A673 (cell line): ENCODE data around the gene PRKCA. TPM values are rescaled to one million over a fixed set of nuclear protein-coding genes. Genes with fewer than 3 reads are reported as not detected.

ENCODE experiments used
- BruUV-seq: library from RNA; stranded (reverse); fragments of 400-500 nt; replicated peaks from 2 replicates; lab custom pipeline; 2021; lab: Mats Ljungman, UMichigan
- CTCF ChIA-PET: fragments of 300-600 bp; sonication (Branson Sonifier 250); formaldehyde crosslinking; loops from one replicate; lab custom pipeline; 2022; ENCODE audit warnings: antibody characterized with exemption; lab: Charles Lee
- POLR2A ChIA-PET: fragments of 300-600 bp; sonication (Branson Sonifier 250); formaldehyde crosslinking; loops from one replicate; lab custom pipeline; 2022; ENCODE audit warnings: antibody characterized with exemption; ENCODE audit not compliant: low non-redundant PET; lab: Charles Lee
- DNase-seq: peaks from one replicate; pipeline ENCODE4 v3.0.0-alpha.2; 2015; ENCODE audit warnings: low spot score
- H3K27ac ChIP-seq: fragments of 200-600 bp; sonication (generic); 2 replicates; pipeline ENCODE4 v1.5.1; 2016; ENCODE audit warnings: mixed run types, low read depth, mild to moderate bottlenecking, mixed read lengths, antibody characterized with exemption, low read length; ENCODE audit not compliant: poor library complexity, severe bottlenecking
- H3K27me3 ChIP-seq: fragments of 200-600 bp; sonication (generic); replicated peaks from 2 replicates; pipeline ENCODE4 v1.6.1; 2017; ENCODE audit warnings: mixed run types, low read depth, mild to moderate bottlenecking, mixed read lengths, antibody characterized with exemption, low read length; ENCODE audit not compliant: insufficient read depth, poor library complexity
- H3K36me3 ChIP-seq: fragments of 200-600 bp; sonication (generic); 2 replicates; pipeline ENCODE4 v1.6.1; 2016; ENCODE audit warnings: mixed run types, mild to moderate bottlenecking, mixed read lengths, antibody characterized with exemption, low read length; ENCODE audit not compliant: insufficient read depth, poor library complexity, severe bottlenecking
- H3K4me1 ChIP-seq: fragments of 200-600 bp; sonication (generic); 2 replicates; pipeline ENCODE4 v1.6.1; 2017; ENCODE audit warnings: mixed run types, mild to moderate bottlenecking, mixed read lengths, antibody characterized with exemption, low read length; ENCODE audit not compliant: insufficient read depth, poor library complexity, severe bottlenecking
- H3K4me3 ChIP-seq: fragments of 200-600 bp; sonication (generic); 2 replicates; pipeline ENCODE4 v1.5.1; 2016; ENCODE audit warnings: low read depth, mixed run types, mild to moderate bottlenecking, mixed read lengths, low read length; ENCODE audit not compliant: poor library complexity, severe bottlenecking
- H3K9me3 ChIP-seq: fragments of 200-600 bp; sonication (generic); 2 replicates; pipeline ENCODE4 v1.6.1; 2016; ENCODE audit warnings: mixed run types, low read depth, mild to moderate bottlenecking, mixed read lengths, antibody characterized with exemption, low read length; ENCODE audit not compliant: poor library complexity, severe bottlenecking
- CTCF ChIP-seq: fragments of 300-800, 200-600 bp; sonication (generic); conservative IDR thresholded peaks from 2 replicates; pipeline ENCODE4 v1.5.1; 2017; ENCODE audit warnings: low read depth, mild to moderate bottlenecking, antibody characterized with exemption, low read length, moderate library complexity, mixed read lengths
- EZH2 ChIP-seq: fragments of 200-600 bp; sonication (generic); IDR thresholded peaks from 2 replicates; pipeline ENCODE4 v1.6.1; 2017; ENCODE audit warnings: borderline replicate concordance, low read depth, mild to moderate bottlenecking, mixed read lengths, antibody characterized with exemption, low read length; ENCODE audit not compliant: poor library complexity, severe bottlenecking
- intact Hi-C: fragments of 100-400 bp; cut with micrococcal nuclease; formaldehyde crosslinking; loops from one replicate; pipeline ENCODE4 v1.10.0; 2022; ENCODE audit not compliant: unreplicated experiment
- total RNA-seq: library from RNA; stranded (reverse); gene quantifications from 2 replicates; pipeline ENCODE4 v1.2.3, GENCODE V29; 2021

PRKCA gene
- total RNA-seq, 1 experiment from 2014 or later, result 16.3 TPM

- TF ChIP-seq EZH2 (no peak), CTCF (no peak)
- H3K27ac ChIP-seq, result no peak overlapping the region
- H3K36me3 ChIP-seq, result no peaks in the 10 kb centered on the region
- no peak overlapping the region for H3K4me3 ChIP-seq
- no TSS peak for BruUV-seq
- ChIA-PET POLR2A (no interaction called here), CTCF (no interaction called here)
- no peaks in the 10 kb centered on the region for H3K27me3 ChIP-seq
- DNase-seq, result no peak
- no peaks in the 10 kb centered on the region for H3K4me1 ChIP-seq
- H3K9me3 ChIP-seq, result no peaks in the 10 kb centered on the region
- intact Hi-C loops, result no loop called here
Measured at GRCh38 chr17:66750781-66751543, 448.5 kb downstream of the PRKCA start.

GRCh38 chr17:66751771-66752170, 449.4 kb downstream of the PRKCA start:
- TF ChIP-seq CTCF (no peak), EZH2 (no peak)
- DNase-seq, result no peak
- no peak overlapping the region for H3K4me3 ChIP-seq
- no peaks in the 10 kb centered on the region for H3K36me3 ChIP-seq
- no peaks in the 10 kb centered on the region for H3K4me1 ChIP-seq
- CTCF ChIA-PET, result no interaction called here
- no peaks in the 10 kb centered on the region for H3K9me3 ChIP-seq
- POLR2A ChIA-PET, result no interaction called here
- intact Hi-C loops, result no loop called here
- no peaks in the 10 kb centered on the region for H3K27me3 ChIP-seq
- no peak overlapping the region for H3K27ac ChIP-seq
- BruUV-seq, result no TSS peak

- no peaks in the 10 kb centered on the region for H3K36me3 ChIP-seq
- no peaks in the 10 kb centered on the region for H3K27me3 ChIP-seq
- no peak for DNase-seq
- BruUV-seq, result no TSS peak
- intact Hi-C loops, result no loop called here
- CTCF ChIA-PET, result no interaction called here
- H3K4me3 ChIP-seq, result no peak overlapping the region
- no peaks in the 10 kb centered on the region for H3K9me3 ChIP-seq
- POLR2A ChIA-PET, result no interaction called here
- no peaks in the 10 kb centered on the region for H3K4me1 ChIP-seq
- no peak overlapping the region for H3K27ac ChIP-seq
- TF ChIP-seq EZH2 (no peak), CTCF (no peak)
Measured at GRCh38 chr17:66752411-66752810, 450.0 kb downstream of the PRKCA start.
